Measurements from ENCODE around the gene MOB3A.

MOB3A gene

GRCh38 chr19:2139385-2140137, 43.4 kb upstream of the MOB3A start:
- Histone ChIP-seq H3K4me3 (ENCODE audit: low read depth, low read length) (no peak overlapping the region), H2AFZ (no peak overlapping the region), H3K27me3 (ENCODE audit: control insufficient read depth, insufficient read depth, low read length) (no peaks in the 10 kb centered on the region), H3K79me2 (peaks cover 90% of the 10 kb centered on the region), H3K9me3 (ENCODE audit: control insufficient read depth, low read length) (no peaks in the 10 kb centered on the region), H3K9ac (no peak overlapping the region), H3K4me1 (no peaks in the 10 kb centered on the region), H3K4me2 (ENCODE audit: low read length) (no peak overlapping the region), H3K27ac (no peak overlapping the region), H3K36me3 (ENCODE audit: control insufficient read depth, insufficient read depth, low read length) (no peaks in the 10 kb centered on the region)
- TF ChIP-seq CTCF (IDR thresholded peaks at IDR 0.05): no peak

- H3K79me2 ChIP-seq: peaks cover 77% of the 10 kb centered on the region
- no peak overlapping the region for H3K27ac ChIP-seq
- TF ChIP-seq CTCF (IDR thresholded peaks at IDR 0.05): no peak
- H3K27me3 ChIP-seq (ENCODE audit: control insufficient read depth, insufficient read depth, low read length): no peaks in the 10 kb centered on the region
- no peak overlapping the region for H3K9ac ChIP-seq
- no peak overlapping the region for H2AFZ ChIP-seq
- no peaks in the 10 kb centered on the region for H3K36me3 ChIP-seq (ENCODE audit: control insufficient read depth, insufficient read depth, low read length)
- no peaks in the 10 kb centered on the region for H3K9me3 ChIP-seq (ENCODE audit: control insufficient read depth, low read length)
- H3K4me2 ChIP-seq (ENCODE audit: low read length): no peak overlapping the region
- H3K4me1 ChIP-seq: no peaks in the 10 kb centered on the region
- H3K4me3 ChIP-seq (ENCODE audit: low read depth, low read length): no peak overlapping the region
Measured at GRCh38 chr19:2138061-2138728, 42.1 kb upstream of the MOB3A start.

GRCh38 chr19:2136796-2137195, 40.7 kb upstream of the MOB3A start:
- no peak overlapping the region for H2AFZ ChIP-seq
- H3K36me3 ChIP-seq (ENCODE audit: control insufficient read depth, insufficient read depth, low read length): no peaks in the 10 kb centered on the region
- no peak for TF ChIP-seq CTCF (IDR thresholded peaks at IDR 0.05)
- no peak overlapping the region for H3K27ac ChIP-seq
- no peaks in the 10 kb centered on the region for H3K9me3 ChIP-seq (ENCODE audit: control insufficient read depth, low read length)
- no peaks in the 10 kb centered on the region for H3K27me3 ChIP-seq (ENCODE audit: control insufficient read depth, insufficient read depth, low read length)
- peaks cover 75% of the 10 kb centered on the region for H3K79me2 ChIP-seq
- no peak overlapping the region for H3K9ac ChIP-seq
- H3K4me3 ChIP-seq (ENCODE audit: low read depth, low read length): no peak overlapping the region
- H3K4me2 ChIP-seq (ENCODE audit: low read length): no peak overlapping the region
- H3K4me1 ChIP-seq: no peaks in the 10 kb centered on the region

GRCh38 chr19:2135474-2136402, 39.6 kb upstream of the MOB3A start:
- Histone ChIP-seq H3K79me2 (peaks cover 70% of the 10 kb centered on the region), H3K4me1 (no peaks in the 10 kb centered on the region), H2AFZ (no peak overlapping the region), H3K36me3 (ENCODE audit: control insufficient read depth, insufficient read depth, low read length) (no peaks in the 10 kb centered on the region), H3K9ac (no peak overlapping the region), H3K27me3 (ENCODE audit: control insufficient read depth, insufficient read depth, low read length) (no peaks in the 10 kb centered on the region), H3K4me2 (ENCODE audit: low read length) (no peak overlapping the region), H3K27ac (no peak overlapping the region), H3K4me3 (ENCODE audit: low read depth, low read length) (no peak overlapping the region), H3K9me3 (ENCODE audit: control insufficient read depth, low read length) (no peaks in the 10 kb centered on the region)
- TF ChIP-seq CTCF (IDR thresholded peaks at IDR 0.05): no peak

Data from parathyroid adenoma (tissue), 2 donors.